Bronchial epithelial cell (primary cell): ENCODE measurements around the gene PCGF3. TPM values are rescaled to one million over a fixed set of nuclear protein-coding genes. Genes with fewer than 3 reads are reported as not detected.

Source experiments
- DNase-seq: peaks from one replicate; pipeline ENCODE4 v3.0.0-alpha.2; 2010; ENCODE audit warnings: low read depth
- FAIRE-seq: peaks from 2 replicates; lab custom pipeline; 2011; peaks lifted over from hg19 to GRCh38; lab: Jason Lieb, UNC
- H3K27me3 ChIP-seq: 2 replicates; pipeline ENCODE4 v1.5.1; 2011; ENCODE audit warnings: low read length; ENCODE audit not compliant: control insufficient read depth, insufficient read depth
- H3K36me3 ChIP-seq: 2 replicates; pipeline ENCODE4 v1.5.1; 2011; ENCODE audit warnings: low read length; ENCODE audit not compliant: control insufficient read depth, insufficient read depth
- H3K4me3 ChIP-seq: 2 replicates; pipeline ENCODE4 v1.5.1; 2011; ENCODE audit warnings: mild to moderate bottlenecking, low read depth, low read length, control low read depth
- CTCF ChIP-seq: IDR thresholded peaks from 2 replicates; pipeline ENCODE4 v1.5.1; 2011; ENCODE audit warnings: mild to moderate bottlenecking, moderate library complexity, low read length, control low read depth, inconsistent platforms; ENCODE audit not compliant: insufficient read depth, severe bottlenecking
- total RNA-seq: library from RNA; depleted of rRNA; stranded (reverse); fragments of >200 nt; gene quantifications from 2 replicates; pipeline ENCODE4 v1.2.1, GENCODE V29; 2014

Gene PCGF3
- total RNA-seq, 1 donor from 2014 or later = 30.5 TPM

- DNase-seq (no peak), FAIRE-seq (peak; percentile 96)
- Histone ChIP-seq H3K36me3 (no peaks in the 10 kb centered on the region), H3K27me3 (peaks cover 1% of the 10 kb centered on the region), H3K4me3 (no peak overlapping the region)
- no peak for TF ChIP-seq CTCF
Observed at GRCh38 chr4:658681-659667, 46.7 kb upstream of the PCGF3 start.

- DNase-seq = no peak
- no peak for TF ChIP-seq CTCF
- FAIRE-seq = no peak
- no peaks in the 10 kb centered on the region for H3K36me3 ChIP-seq
- peaks cover 3% of the 10 kb centered on the region for H3K27me3 ChIP-seq
- no peak overlapping the region for H3K4me3 ChIP-seq
Observed at GRCh38 chr4:659851-660250, 45.8 kb upstream of the PCGF3 start.

- Histone ChIP-seq H3K4me3 (no peak overlapping the region), H3K27me3 (peaks cover 3% of the 10 kb centered on the region), H3K36me3 (no peaks in the 10 kb centered on the region)
- TF ChIP-seq CTCF = no peak
- DNase-seq (no peak), FAIRE-seq (no peak)
Observed at GRCh38 chr4:660401-660800, 45.2 kb upstream of the PCGF3 start.

GRCh38 chr4:661231-661630 lies 44.4 kb upstream of the PCGF3 start:
- no peak for FAIRE-seq
- no peak for TF ChIP-seq CTCF

GRCh38 chr4:661881-662761 lies 43.5 kb upstream of the PCGF3 start:
- no peaks in the 10 kb centered on the region for H3K36me3 ChIP-seq
- no peak for FAIRE-seq
- H3K27me3 ChIP-seq = peaks cover 3% of the 10 kb centered on the region
- H3K4me3 ChIP-seq = no peak overlapping the region
- no peak for DNase-seq
- TF ChIP-seq CTCF = no peak

More at GRCh38 chr4:661231-661630, 44.4 kb upstream of the PCGF3 start:
- no peak for DNase-seq
- Histone ChIP-seq H3K4me3 (no peak overlapping the region), H3K36me3 (no peaks in the 10 kb centered on the region), H3K27me3 (peaks cover 3% of the 10 kb centered on the region)
